IMR-90 (cell line): ENCODE results near the gene FAM227B. TPM values are rescaled to one million over a fixed set of nuclear protein-coding genes. Genes with fewer than 3 reads are reported as not detected.
"Not testable (repeated sequence)": the region's sequence is repeated elsewhere in the genome, so short reads cannot be mapped to it uniquely, and the experiment has no call there.

Experiments
- ATAC-seq: fragments of 200-7000 bp; cut with Tn5 transposase; 2 replicates; pipeline ENCODE4 v1.9.1; 2020; ENCODE audit warnings: low read depth, mild to moderate bottlenecking, moderate library complexity
- BruUV-seq: library from RNA; stranded (reverse); fragments of 400-500 nt; replicated peaks from 2 replicates; lab custom pipeline; 2021; lab: Mats Ljungman, UMichigan
- CTCF ChIA-PET: fragments of 300-600 bp; formaldehyde crosslinking; extraction: SDS; loops from one replicate; lab custom pipeline; 2021; ENCODE audit warnings: antibody characterized with exemption; lab: Yijun Ruan, JAX
- POLR2A ChIA-PET: fragments of 300-600 bp; sonication (Branson Sonifier 250); formaldehyde crosslinking; loops from one replicate; lab custom pipeline; 2022; ENCODE audit warnings: antibody characterized with exemption; ENCODE audit not compliant: unreplicated experiment; lab: Charles Lee
- DNase-seq: peaks from one replicate; pipeline ENCODE4 v3.0.0; 2013
- H2AFZ ChIP-seq: replicated peaks from 2 replicates; pipeline ENCODE3; 2013; ENCODE audit warnings: low read length, mild to moderate bottlenecking; ENCODE audit not compliant: poor library complexity
- H2AK5ac ChIP-seq: 2 replicates; pipeline ENCODE4 v1.6.1; 2013; ENCODE audit warnings: low read depth, low read length, inconsistent platforms
- H2AK9ac ChIP-seq: replicated peaks from 2 replicates; pipeline ENCODE3; 2013; ENCODE audit warnings: mild to moderate bottlenecking, low read depth, low read length, moderate library complexity; ENCODE audit not compliant: poor library complexity
- H2BK120ac ChIP-seq: 2 replicates; pipeline ENCODE4 v1.6.1; 2013; ENCODE audit warnings: low read depth, low read length, inconsistent platforms
- H2BK15ac ChIP-seq: 3 replicates; pipeline ENCODE4 v1.6.1; 2013; ENCODE audit warnings: low read depth, low read length, inconsistent platforms
- H2BK20ac ChIP-seq: 2 replicates; pipeline ENCODE4 v1.6.1; 2013; ENCODE audit warnings: low read depth, mild to moderate bottlenecking, inconsistent platforms, low read length, moderate library complexity
- H2BK5ac ChIP-seq: 2 replicates; pipeline ENCODE4 v1.6.1; 2013; ENCODE audit warnings: mild to moderate bottlenecking, low read depth, low read length, inconsistent platforms; ENCODE audit not compliant: poor library complexity, severe bottlenecking
- H3K14ac ChIP-seq: replicated peaks from 2 replicates; pipeline ENCODE4 v1.6.1; 2013; ENCODE audit warnings: low read depth, low read length, inconsistent platforms
- H3K18ac ChIP-seq: 2 replicates; pipeline ENCODE4 v1.6.1; 2013; ENCODE audit warnings: low read depth, low read length, control low read depth
- H3K23ac ChIP-seq: 2 replicates; pipeline ENCODE4 v1.6.1; 2013; ENCODE audit warnings: low read depth, low read length, inconsistent platforms
- H3K27ac ChIP-seq: 2 replicates; pipeline ENCODE4 v1.5.1; 2013; ENCODE audit warnings: mild to moderate bottlenecking, control low read depth, low read length; ENCODE audit not compliant: insufficient read depth
- H3K27me3 ChIP-seq: 2 replicates; pipeline ENCODE4 v1.6.1; 2013; ENCODE audit warnings: low read length; ENCODE audit not compliant: control insufficient read depth, insufficient read depth
- H3K36me3 ChIP-seq: 2 replicates; pipeline ENCODE4 v1.6.1; 2013; ENCODE audit warnings: low read length, mixed read lengths; ENCODE audit not compliant: control insufficient read depth, insufficient read depth
- H3K4ac ChIP-seq: 2 replicates; pipeline ENCODE4 v1.6.1; 2013; ENCODE audit warnings: low read depth, low read length, inconsistent platforms
- H3K4me1 ChIP-seq: 2 replicates; pipeline ENCODE4 v1.6.1; 2013; ENCODE audit warnings: low read length, mixed read lengths; ENCODE audit not compliant: control insufficient read depth, insufficient read depth
- H3K4me2 ChIP-seq: 2 replicates; pipeline ENCODE4 v1.6.1; 2013; ENCODE audit warnings: low read depth, mild to moderate bottlenecking, control low read depth, low read length, moderate library complexity
- H3K4me3 ChIP-seq: 2 replicates; pipeline ENCODE4 v1.5.1; 2013; ENCODE audit warnings: low read depth, mild to moderate bottlenecking, control low read depth, low read length, moderate library complexity; ENCODE audit not compliant: insufficient read depth
- H3K56ac ChIP-seq: 2 replicates; pipeline ENCODE4 v1.6.1; 2013; ENCODE audit warnings: low read length, inconsistent platforms; ENCODE audit not compliant: insufficient read depth; ENCODE audit errors: extremely low read depth
- H3K79me1 ChIP-seq, 2 experiments: 2 replicates each; pipeline ENCODE4 v1.6.1; 2013; ENCODE audit warnings: low read length in 2 of 2, inconsistent platforms in 1 of 2, low read depth in 1 of 2
- H3K9ac ChIP-seq: 2 replicates; pipeline ENCODE4 v1.6.1; 2013; ENCODE audit warnings: low read depth, low read length, control low read depth
- H3K9me1 ChIP-seq: 2 replicates; pipeline ENCODE4 v1.6.1; 2013; ENCODE audit warnings: low read length, inconsistent platforms; ENCODE audit not compliant: insufficient read depth
- H3K9me3 ChIP-seq: 2 replicates; pipeline ENCODE4 v1.6.1; 2013; ENCODE audit warnings: low read length; ENCODE audit not compliant: control insufficient read depth, insufficient read depth
- H4K20me1 ChIP-seq: 2 replicates; pipeline ENCODE4 v1.6.1; 2013; ENCODE audit warnings: low read length, inconsistent platforms; ENCODE audit not compliant: insufficient read depth
- H4K5ac ChIP-seq: 2 replicates; pipeline ENCODE4 v1.6.1; 2013; ENCODE audit warnings: mild to moderate bottlenecking, low read depth, low read length, control low read depth
- H4K8ac ChIP-seq, 2 experiments: 2 replicates each; pipeline ENCODE4 v1.6.1; 2013; ENCODE audit warnings: low read depth in 2 of 2, low read length in 2 of 2, control low read depth in 1 of 2, inconsistent platforms in 1 of 2
- H4K91ac ChIP-seq: 2 replicates; pipeline ENCODE4 v1.6.1; 2013; ENCODE audit warnings: low read depth, low read length, inconsistent platforms; ENCODE audit not compliant: insufficient read depth
- CHD1 ChIP-seq: IDR thresholded peaks from 2 replicates; pipeline ENCODE4 v1.6.1; 2012; ENCODE audit warnings: low read depth, low read length, improper control_type of control experiment
- FOS ChIP-seq: fragments of 150-350 bp; IDR thresholded peaks from 2 replicates; pipeline ENCODE4 v1.6.1; 2016; ENCODE audit warnings: low read depth, low read length
- MAFK ChIP-seq: IDR thresholded peaks from 2 replicates; pipeline ENCODE4 v1.6.1; 2012; ENCODE audit warnings: low read depth, low read length, improper control_type of control experiment
- POLR2A ChIP-seq: IDR thresholded peaks from 2 replicates; pipeline ENCODE4 v1.6.1; 2012; ENCODE audit warnings: mild to moderate bottlenecking, low read depth, low read length
- RAD21 ChIP-seq: IDR thresholded peaks from 2 replicates; pipeline ENCODE4 v1.6.1; 2012; ENCODE audit warnings: low read length, improper control_type of control experiment
- RCOR1 ChIP-seq: IDR thresholded peaks from 2 replicates; pipeline ENCODE4 v1.6.1; 2012; ENCODE audit warnings: mild to moderate bottlenecking, low read length, improper control_type of control experiment; ENCODE audit not compliant: insufficient replicate concordance
- SMC3 ChIP-seq: fragments of 150-350 bp; IDR thresholded peaks from 2 replicates; pipeline ENCODE4 v1.6.1; 2016; ENCODE audit warnings: low read depth, mild to moderate bottlenecking, antibody characterized with exemption, low read length, moderate library complexity
- WGBS, 2 experiments: methylation state at CpG; one replicate each; pipeline versions ENCODE4 v1.1.5 to v1.1.7; 2013; ENCODE audit warnings: missing lambda C conversion rate in 2 of 2; ENCODE audit not compliant: insufficient read length in 1 of 2; ENCODE audit errors: extremely low coverage in 2 of 2; 5-methylcytosine and 5-hydroxymethylcytosine counted together
- dilution Hi-C: fragments of 300-500 bp; cut with HindIII; formaldehyde crosslinking; loops from one replicate; pipeline ENCODE4 v1.14.3; 2018; ENCODE audit warnings: low sequenced_read_pairs; ENCODE audit not compliant: unreplicated experiment
- in situ Hi-C: fragments of 300-500 bp; cut with MboI; formaldehyde crosslinking; loops from 3 replicates; pipeline ENCODE4 v1.14.3; 2019; ENCODE audit warnings: low sequenced_read_pairs, inconsistent platforms, mixed read lengths
- intact Hi-C: fragments of 100-400 bp; cut with micrococcal nuclease; formaldehyde crosslinking; loops from 2 replicates; pipeline ENCODE4 v1.10.0; 2022
- polyA plus RNA-seq, 3 experiments: library from polyadenylated mRNA; depleted of rRNA; stranded (reverse); fragments of >200 nt; gene quantifications; 2 replicates each; pipeline ENCODE4 v1.2.3, GENCODE V29; 2012; ENCODE audit warnings: low replicate concordance in 1 of 3
- total RNA-seq: library from RNA; depleted of rRNA; stranded (reverse); fragments of >200 nt; gene quantifications from 2 replicates; pipeline ENCODE4 v1.2.3, GENCODE V29; 2012
- TF ChIP-seq, protein P1 (sequence below): fragments of 150-350 bp; IDR thresholded peaks from 2 replicates; pipeline ENCODE4 v1.6.1; 2017; ENCODE audit warnings: mild to moderate bottlenecking, antibody characterized with exemption, low read length, low read depth

Gene FAM227B
- total and polyA plus RNA-seq, 2 of the 4 experiments (the other 2 are of a cell fraction) = 1.8 to 3.0 TPM

DNA sequence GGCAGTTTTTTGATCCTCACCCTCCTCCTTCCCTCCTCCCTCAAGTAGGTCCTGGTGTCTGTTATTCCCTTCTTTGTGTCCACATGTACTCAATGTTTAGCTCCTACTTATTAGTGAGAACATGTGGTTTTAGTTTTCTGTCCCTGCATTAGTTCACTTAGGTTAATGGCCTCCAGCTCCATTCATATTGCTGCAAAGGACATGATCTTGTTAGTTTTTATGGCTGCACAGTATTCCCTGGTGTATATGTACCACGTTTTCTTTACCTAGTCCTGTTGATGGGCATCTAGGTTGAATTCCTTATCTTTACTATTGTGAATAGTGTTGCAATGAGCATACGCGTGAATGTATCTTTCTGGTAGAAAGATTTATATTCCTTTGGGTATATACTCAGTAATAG, 259.2 kb downstream of the FAM227B start:
- Histone ChIP-seq H3K27ac (no peak overlapping the region), H3K36me3 (no peaks in the 10 kb centered on the region), H3K23ac (no peak overlapping the region), H3K18ac (no peak overlapping the region), H3K14ac (no peak overlapping the region), H3K27me3 (no peaks in the 10 kb centered on the region), H4K5ac (no peak overlapping the region), H2BK120ac (no peak overlapping the region), H3K4me2 (no peak overlapping the region), H2AK9ac (no peak overlapping the region), H3K9me1 (no peaks in the 10 kb centered on the region), H3K56ac (no peak overlapping the region), H3K9ac (no peak overlapping the region), H4K8ac (no peak overlapping the region), H3K79me1 (no peaks in the 10 kb centered on the region), H2BK5ac (no peak overlapping the region), H2BK20ac (no peak overlapping the region), H4K91ac (no peak overlapping the region), H2AFZ (no peak overlapping the region), H2BK15ac (no peak overlapping the region), H3K4me3 (no peak overlapping the region), H4K20me1 (no peaks in the 10 kb centered on the region), H3K9me3 (no peaks in the 10 kb centered on the region), H3K4ac (no peak overlapping the region), H2AK5ac (no peak overlapping the region), H3K4me1 (no peaks in the 10 kb centered on the region)
- dilution Hi-C loops = no loop called here
- ATAC-seq (no peak), DNase-seq (no peak)
- intact Hi-C loops = no loop called here
- CTCF ChIA-PET = no interaction called here
- no peak for TF ChIP-seq POLR2A
- TF ChIP-seq SMC3 = no peak
- no peak for TF ChIP-seq CHD1
- TF ChIP-seq RAD21 = no peak
- no peak for TF ChIP-seq MAFK
- TF ChIP-seq, protein P1, sequence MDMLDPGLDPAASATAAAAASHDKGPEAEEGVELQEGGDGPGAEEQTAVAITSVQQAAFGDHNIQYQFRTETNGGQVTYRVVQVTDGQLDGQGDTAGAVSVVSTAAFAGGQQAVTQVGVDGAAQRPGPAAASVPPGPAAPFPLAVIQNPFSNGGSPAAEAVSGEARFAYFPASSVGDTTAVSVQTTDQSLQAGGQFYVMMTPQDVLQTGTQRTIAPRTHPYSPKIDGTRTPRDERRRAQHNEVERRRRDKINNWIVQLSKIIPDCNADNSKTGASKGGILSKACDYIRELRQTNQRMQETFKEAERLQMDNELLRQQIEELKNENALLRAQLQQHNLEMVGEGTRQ = no peak
- TF ChIP-seq RCOR1 = no peak
- TF ChIP-seq FOS = no peak
- BruUV-seq = no TSS peak
- in situ Hi-C loops = no loop called here
- POLR2A ChIA-PET = no interaction called here
- no CpG with 5 or more reads among the region's 3 CpGs for WGBS, 2 experiments

DNA sequence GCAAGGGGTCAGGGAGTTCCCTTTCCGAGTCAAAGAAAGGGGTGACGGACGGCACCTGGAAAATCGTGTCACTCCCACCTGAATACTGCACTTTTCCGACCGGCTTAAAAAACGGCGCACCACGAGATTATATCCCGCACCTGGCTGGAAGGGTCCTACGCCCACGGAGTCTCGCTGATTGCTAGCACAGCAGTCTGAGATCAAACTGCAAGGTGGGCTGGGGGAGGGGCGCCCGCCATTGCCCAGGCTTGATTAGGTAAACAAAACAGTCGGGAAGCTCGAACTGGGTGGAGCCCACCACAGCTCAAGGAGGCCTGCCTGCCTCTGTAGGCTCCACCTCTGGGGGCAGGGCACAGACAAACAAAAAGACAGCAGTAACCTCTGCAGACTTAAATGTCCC, 266.2 kb downstream of the FAM227B start:
- CTCF ChIA-PET, H3K27ac ChIP-seq, H4K5ac ChIP-seq, in situ Hi-C loops, H3K79me1 ChIP-seq, DNase-seq, H2BK5ac ChIP-seq, H2BK20ac ChIP-seq, POLR2A ChIA-PET, H3K36me3 ChIP-seq, H3K56ac ChIP-seq, H3K4me3 ChIP-seq, dilution Hi-C loops, H2AK5ac ChIP-seq, H3K9me3 ChIP-seq, H3K4ac ChIP-seq, H2AK9ac ChIP-seq, H3K14ac ChIP-seq, H3K18ac ChIP-seq, H4K8ac ChIP-seq, H4K91ac ChIP-seq, H3K9ac ChIP-seq, H4K20me1 ChIP-seq, H2BK120ac ChIP-seq, BruUV-seq, H3K23ac ChIP-seq, H3K4me2 ChIP-seq, H2AFZ ChIP-seq, H3K4me1 ChIP-seq, ATAC-seq, intact Hi-C loops, H3K9me1 ChIP-seq, H2BK15ac ChIP-seq, H3K27me3 ChIP-seq: not testable (repeated sequence)
- 100% methylated on average over 2 of the region's 17 CpGs; no CpG with 5 or more reads in 1 of the 2 experiments for WGBS, 2 experiments
